OCI-LY1 (cell line): Measurements from ENCODE around the gene CSE1L.

Experiments used
- H2AFZ ChIP-seq: fragments of 200-600 bp; sonication (generic), shearing (Covaris generic); 2 replicates; pipeline ENCODE4 v1.6.0; 2014; ENCODE audit warnings: antibody characterized with exemption, mild to moderate bottlenecking, low read length
- H3F3A ChIP-seq: fragments of 200-600 bp; sonication (generic), shearing (Covaris generic); 2 replicates; pipeline ENCODE4 v1.6.0; 2014; ENCODE audit warnings: mild to moderate bottlenecking, antibody characterized with exemption, low read length, moderate library complexity; ENCODE audit not compliant: insufficient read depth
- H3K27ac ChIP-seq: fragments of 200-600 bp; sonication (generic); 2 replicates; pipeline ENCODE4 v1.5.1; 2014; ENCODE audit warnings: low read length, mixed run types, mild to moderate bottlenecking, low read depth; ENCODE audit not compliant: poor library complexity, severe bottlenecking
- H3K27me3 ChIP-seq: fragments of 200-600 bp; sonication (generic); 2 replicates; pipeline ENCODE4 v1.6.0; 2014; ENCODE audit warnings: antibody characterized with exemption, mild to moderate bottlenecking, low read length, moderate library complexity; ENCODE audit not compliant: insufficient read depth
- H3K36me3 ChIP-seq: fragments of 200-600 bp; sonication (generic); 2 replicates; pipeline ENCODE4 v1.6.1; 2014; ENCODE audit warnings: mild to moderate bottlenecking, antibody characterized with exemption, low read length, moderate library complexity, mixed read lengths; ENCODE audit not compliant: insufficient read depth
- H3K4me1 ChIP-seq: fragments of 200-600 bp; sonication (generic); 2 replicates; pipeline ENCODE4 v1.5.1; 2014; ENCODE audit warnings: mild to moderate bottlenecking, low read length, moderate library complexity; ENCODE audit not compliant: insufficient read depth, severe bottlenecking
- H3K4me2 ChIP-seq: fragments of 200-600 bp; sonication (generic), shearing (Covaris generic); 2 replicates; pipeline ENCODE4 v1.6.1; 2014; ENCODE audit warnings: low read length
- H3K4me3 ChIP-seq: fragments of 200-600 bp; sonication (generic); 2 replicates; pipeline ENCODE4 v1.5.1; 2014; ENCODE audit warnings: low read length, low read depth, mild to moderate bottlenecking, mixed read lengths; ENCODE audit not compliant: poor library complexity, severe bottlenecking
- H3K79me2 ChIP-seq: fragments of 200-600 bp; shearing (Covaris generic); 2 replicates; pipeline ENCODE4 v1.6.1; 2016; ENCODE audit warnings: mixed run types, low read length, mixed read lengths; ENCODE audit not compliant: insufficient read depth
- H3K9ac ChIP-seq: fragments of 200-600 bp; sonication (generic), shearing (Covaris generic); 2 replicates; pipeline ENCODE4 v1.6.1; 2014; ENCODE audit warnings: mild to moderate bottlenecking, low read length, mixed read lengths
- H3K9me2 ChIP-seq: fragments of 200-600 bp; sonication (generic), shearing (Covaris generic); 2 replicates; pipeline ENCODE4 v1.6.1; 2014; ENCODE audit warnings: low read depth, mild to moderate bottlenecking, low read length, mixed read lengths
- H3K9me3 ChIP-seq: fragments of 200-600 bp; shearing (Covaris generic); 2 replicates; pipeline ENCODE4 v1.6.1; 2014; ENCODE audit warnings: low read length, mixed read lengths
- H4K20me1 ChIP-seq: fragments of 200-600 bp; sonication (generic), shearing (Covaris generic); 2 replicates; pipeline ENCODE4 v1.6.0; 2016; ENCODE audit warnings: mild to moderate bottlenecking, low read length; ENCODE audit not compliant: insufficient read depth
- EZH2 ChIP-seq: fragments of 200-600 bp; sonication (generic), shearing (Covaris generic); IDR thresholded peaks from 2 replicates; pipeline ENCODE4 v1.8.0; 2017; ENCODE audit warnings: borderline replicate concordance, mixed run types, mild to moderate bottlenecking, antibody characterized with exemption, low read length, moderate library complexity, mixed read lengths
- TF ChIP-seq, protein P1 (sequence below): fragments of 200-600 bp; sonication (generic), shearing (Covaris generic); IDR thresholded peaks from 2 replicates; pipeline ENCODE4 v1.5.1; 2017; ENCODE audit warnings: mild to moderate bottlenecking, antibody characterized with exemption, low read length, moderate library complexity, mixed read lengths

Gene CSE1L

DNA sequence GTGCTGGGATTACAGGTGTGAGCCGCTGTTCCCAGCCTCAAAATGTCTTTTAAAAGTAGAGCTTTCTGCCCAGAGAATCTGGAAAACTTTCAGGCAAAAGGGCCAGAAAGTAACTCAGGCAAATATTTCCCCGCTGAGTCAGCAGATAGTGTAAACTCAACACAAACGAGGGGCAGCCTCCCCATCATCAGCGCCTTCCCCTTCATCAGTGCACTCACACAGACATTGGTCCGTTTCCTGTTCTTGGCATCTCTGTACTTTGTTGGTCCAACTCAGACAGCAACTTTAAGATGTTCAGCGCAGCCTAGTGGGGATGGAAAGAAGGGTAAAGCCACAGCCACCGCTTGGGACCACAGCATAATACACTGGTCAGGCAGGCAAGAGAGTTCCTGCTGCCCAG is 69.5 kb downstream of the CSE1L start:
- no peaks in the 10 kb centered on the region for H3K27me3 ChIP-seq
- peaks cover 78% of the 10 kb centered on the region for H3K36me3 ChIP-seq
- H3F3A ChIP-seq = peaks cover 8% of the 10 kb centered on the region
- no peaks in the 10 kb centered on the region for H3K9me3 ChIP-seq
- H3K79me2 ChIP-seq = no peaks in the 10 kb centered on the region
- H3K9me2 ChIP-seq = no peaks in the 10 kb centered on the region
- H3K27ac ChIP-seq = no peak overlapping the region
- no peak overlapping the region for H3K9ac ChIP-seq
- no peaks in the 10 kb centered on the region for H3K4me1 ChIP-seq
- no peak for TF ChIP-seq EZH2
- TF ChIP-seq, protein P1, sequence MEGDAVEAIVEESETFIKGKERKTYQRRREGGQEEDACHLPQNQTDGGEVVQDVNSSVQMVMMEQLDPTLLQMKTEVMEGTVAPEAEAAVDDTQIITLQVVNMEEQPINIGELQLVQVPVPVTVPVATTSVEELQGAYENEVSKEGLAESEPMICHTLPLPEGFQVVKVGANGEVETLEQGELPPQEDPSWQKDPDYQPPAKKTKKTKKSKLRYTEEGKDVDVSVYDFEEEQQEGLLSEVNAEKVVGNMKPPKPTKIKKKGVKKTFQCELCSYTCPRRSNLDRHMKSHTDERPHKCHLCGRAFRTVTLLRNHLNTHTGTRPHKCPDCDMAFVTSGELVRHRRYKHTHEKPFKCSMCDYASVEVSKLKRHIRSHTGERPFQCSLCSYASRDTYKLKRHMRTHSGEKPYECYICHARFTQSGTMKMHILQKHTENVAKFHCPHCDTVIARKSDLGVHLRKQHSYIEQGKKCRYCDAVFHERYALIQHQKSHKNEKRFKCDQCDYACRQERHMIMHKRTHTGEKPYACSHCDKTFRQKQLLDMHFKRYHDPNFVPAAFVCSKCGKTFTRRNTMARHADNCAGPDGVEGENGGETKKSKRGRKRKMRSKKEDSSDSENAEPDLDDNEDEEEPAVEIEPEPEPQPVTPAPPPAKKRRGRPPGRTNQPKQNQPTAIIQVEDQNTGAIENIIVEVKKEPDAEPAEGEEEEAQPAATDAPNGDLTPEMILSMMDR = no peak
- no peak overlapping the region for H3K4me2 ChIP-seq
- H2AFZ ChIP-seq = no peak overlapping the region
- no peaks in the 10 kb centered on the region for H4K20me1 ChIP-seq
- no peak overlapping the region for H3K4me3 ChIP-seq

GRCh38 chr20:49118307-49118706 is 72.2 kb downstream of the CSE1L start:
- TF ChIP-seq EZH2 = no peak
- TF ChIP-seq, protein P1 = no peak
- Histone ChIP-seq H2AFZ (no peak overlapping the region), H3K36me3 (peaks cover 93% of the 10 kb centered on the region), H3F3A (peaks cover 2% of the 10 kb centered on the region; the same call in 1 of the 2 replicates), H3K9me3 (no peaks in the 10 kb centered on the region), H3K4me2 (no peak overlapping the region), H3K4me1 (no peaks in the 10 kb centered on the region), H4K20me1 (no peaks in the 10 kb centered on the region), H3K4me3 (no peak overlapping the region), H3K79me2 (no peaks in the 10 kb centered on the region), H3K9ac (no peak overlapping the region), H3K27me3 (no peaks in the 10 kb centered on the region), H3K9me2 (no peaks in the 10 kb centered on the region), H3K27ac (no peak overlapping the region)

DNA sequence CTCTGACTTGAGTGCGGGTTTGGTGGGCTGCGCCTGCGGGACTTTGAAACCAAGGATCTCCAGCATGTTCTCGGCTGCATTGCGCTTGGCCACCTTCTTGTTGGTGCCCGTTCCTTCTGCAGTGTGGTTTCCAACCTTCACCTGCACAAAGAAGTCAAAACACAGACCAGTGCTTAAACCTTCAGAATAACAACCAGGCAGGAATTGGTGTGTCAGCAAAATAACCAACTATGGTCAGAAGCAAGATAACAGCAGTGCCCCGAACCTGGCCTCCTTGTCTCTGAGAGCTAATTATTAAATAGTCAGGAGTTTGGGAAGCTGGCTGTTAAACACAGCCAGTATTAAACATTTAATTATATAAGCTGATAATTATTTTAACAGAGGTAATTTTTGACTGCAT is 73.9 kb downstream of the CSE1L start:
- Histone ChIP-seq H3F3A (peaks cover 2% of the 10 kb centered on the region; the same call in 1 of the 2 replicates), H3K9me2 (no peaks in the 10 kb centered on the region), H3K36me3 (peaks cover 93% of the 10 kb centered on the region), H3K4me3 (no peak overlapping the region), H3K4me1 (no peaks in the 10 kb centered on the region), H3K79me2 (no peaks in the 10 kb centered on the region), H3K27ac (no peak overlapping the region), H3K27me3 (no peaks in the 10 kb centered on the region), H3K9me3 (no peaks in the 10 kb centered on the region), H4K20me1 (no peaks in the 10 kb centered on the region), H2AFZ (no peak overlapping the region), H3K9ac (no peak overlapping the region), H3K4me2 (no peak overlapping the region)
- TF ChIP-seq, protein P1 = no peak
- no peak for TF ChIP-seq EZH2
